Measurements from ENCODE around the gene CST1.
"Not testable (repeated sequence)": the region's sequence is repeated elsewhere in the genome, so short reads cannot be mapped to it uniquely, and the experiment has no call there.

CST1 gene

DNA sequence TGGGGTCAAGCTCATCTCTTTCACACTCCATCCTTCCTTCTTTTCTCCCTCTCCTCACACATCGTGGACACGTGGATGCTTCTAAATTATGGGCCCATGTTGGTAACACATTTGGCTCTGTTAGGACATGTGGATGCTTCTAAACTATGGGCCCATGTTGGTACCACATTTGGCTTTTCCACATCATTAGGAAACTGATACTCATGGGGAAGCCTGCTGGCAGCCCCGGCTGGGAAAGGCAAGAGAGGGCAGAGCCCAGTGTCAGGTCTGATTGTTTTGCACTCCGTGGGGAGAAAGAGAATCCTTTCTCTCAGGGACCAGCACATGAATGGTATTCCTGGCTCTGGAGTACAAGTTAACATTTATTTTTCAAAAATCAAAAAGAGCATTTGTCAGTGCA, 4.0 kb upstream of the CST1 start:
- no peak overlapping the region for H3K4me2 ChIP-seq
- no peak overlapping the region for H3K27ac ChIP-seq
- TF ChIP-seq Cebpa-rat (IDR thresholded peaks at IDR 0.05), result no peak

DNA sequence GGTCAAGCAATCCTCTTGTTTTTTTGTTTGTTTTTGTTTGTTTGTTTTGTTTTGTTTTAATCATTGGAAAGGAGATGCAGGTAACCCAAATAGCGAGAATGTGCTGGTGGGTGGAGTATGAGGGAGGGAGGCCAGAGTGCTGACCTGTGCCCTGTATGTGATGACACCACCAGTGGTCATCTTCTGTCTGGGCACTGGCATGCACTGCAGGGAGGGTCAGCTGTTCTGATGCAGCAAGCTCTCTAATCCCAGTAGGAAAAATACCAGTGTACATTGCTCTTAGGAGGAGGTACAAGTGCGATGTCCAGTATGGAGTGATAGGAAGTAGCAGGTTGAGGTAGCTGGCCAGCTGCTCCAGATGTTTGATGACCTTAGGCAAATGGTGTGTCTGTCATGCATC, 2.9 kb upstream of the CST1 start:
- Histone ChIP-seq H3K9ac (no peak overlapping the region), H3K27me3 (no peaks in the 10 kb centered on the region), H3K27ac (no peak overlapping the region), H3K4me2 (no peak overlapping the region), H4K20me1 (no peaks in the 10 kb centered on the region), H3K4me1 (peaks cover 9% of the 10 kb centered on the region), H3K36me3 (no peaks in the 10 kb centered on the region), H3K9me3 (no peaks in the 10 kb centered on the region), H3K4me3 (no peak overlapping the region)
- TF ChIP-seq Cebpa-rat (IDR thresholded peaks at IDR 0.05), result no peak

More for the DNA sequence above, 4.0 kb upstream of the CST1 start:
- no peak overlapping the region for H3K9ac ChIP-seq
- H4K20me1 ChIP-seq, result no peaks in the 10 kb centered on the region
- no peaks in the 10 kb centered on the region for H3K27me3 ChIP-seq
- no peak overlapping the region for H3K4me3 ChIP-seq
- peaks cover 6% of the 10 kb centered on the region for H3K4me1 ChIP-seq
- H3K36me3 ChIP-seq, result no peaks in the 10 kb centered on the region
- H3K9me3 ChIP-seq, result no peaks in the 10 kb centered on the region

DNA sequence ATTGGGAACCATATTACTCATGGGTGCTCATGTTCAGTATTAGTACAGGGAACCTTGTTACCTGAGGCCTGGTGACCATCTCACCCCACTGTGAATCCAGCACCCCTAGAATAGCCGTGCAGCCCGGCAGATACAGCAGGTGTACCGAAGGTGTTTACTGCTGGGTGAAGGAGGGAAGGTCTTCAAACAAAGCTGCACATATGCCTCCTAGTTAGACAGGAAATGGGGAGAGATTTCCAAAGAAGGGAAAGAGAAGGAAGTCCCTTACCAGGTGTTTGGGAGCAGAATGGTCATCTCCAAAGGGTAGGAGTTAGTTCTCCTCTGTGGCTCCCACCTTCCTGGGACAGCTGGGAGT, 2.4 kb upstream of the CST1 start:
- Histone ChIP-seq H3K27me3 (no peaks in the 10 kb centered on the region), H3K9ac (no peak overlapping the region), H3K9me3 (no peaks in the 10 kb centered on the region), H3K27ac (no peak overlapping the region), H3K36me3 (no peaks in the 10 kb centered on the region), H4K20me1 (no peaks in the 10 kb centered on the region), H3K4me3 (no peak overlapping the region), H3K4me2 (no peak overlapping the region), H3K4me1 (peaks cover 9% of the 10 kb centered on the region)
- TF ChIP-seq Cebpa-rat (IDR thresholded peaks at IDR 0.05), result no peak

DNA sequence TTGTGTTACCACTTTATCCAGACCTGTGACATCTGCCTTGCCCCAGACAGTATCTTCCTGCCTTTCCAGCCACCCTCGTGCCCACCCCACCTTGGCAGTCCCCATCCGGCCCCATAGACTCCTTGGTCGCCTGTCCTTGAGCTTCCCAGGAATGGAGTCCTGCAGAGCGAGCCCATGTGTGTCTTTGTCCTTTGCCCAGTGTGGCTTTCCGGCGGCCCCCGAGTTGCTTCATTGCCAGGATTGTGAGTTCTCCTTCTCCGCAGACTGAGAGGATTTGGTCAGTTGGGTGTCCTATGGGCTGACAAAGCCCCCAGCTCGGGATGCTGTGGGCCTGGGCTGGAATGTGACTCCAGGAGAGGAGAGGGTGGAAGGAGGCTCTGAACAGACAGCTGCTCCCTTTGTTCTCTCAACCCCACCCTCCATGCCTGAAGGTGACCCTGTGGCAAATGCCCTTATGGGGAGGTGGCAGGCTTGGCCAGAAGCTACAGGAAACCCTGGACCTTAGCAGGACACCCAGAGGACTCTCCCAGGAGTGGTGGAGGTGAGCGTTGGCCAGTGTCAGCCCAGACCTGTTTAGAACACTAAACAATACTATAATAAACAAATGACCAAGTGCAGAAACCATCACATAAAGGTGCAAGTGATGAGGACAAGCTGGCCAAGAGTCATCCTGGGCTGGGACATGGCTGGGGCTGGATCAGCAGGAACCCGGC, 1.9 kb upstream of the CST1 start:
- Histone ChIP-seq H3K4me3 (no peak overlapping the region), H3K27me3 (no peaks in the 10 kb centered on the region)

DNA sequence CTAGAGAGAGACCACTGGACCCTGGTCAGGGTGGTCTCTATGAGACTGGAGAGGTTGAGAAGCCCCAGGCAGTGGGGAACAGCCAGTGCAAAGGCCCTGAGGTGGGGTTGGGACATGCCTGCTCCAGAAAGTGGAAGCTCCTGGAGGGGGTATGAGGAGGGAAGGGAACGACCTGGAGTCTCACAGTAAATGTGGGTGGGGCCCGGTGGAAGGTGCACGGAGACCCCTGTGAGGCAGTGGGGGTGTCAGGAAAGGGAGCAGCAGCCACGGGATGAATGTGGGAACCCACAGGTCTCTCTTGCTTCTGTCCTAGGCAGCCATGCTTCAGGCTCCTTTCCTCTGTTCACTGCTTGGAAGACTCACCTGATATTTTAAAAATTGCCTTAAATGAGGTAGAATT, 1.3 kb upstream of the CST1 start:
- H3K9me3 ChIP-seq, result no peaks in the 10 kb centered on the region
- H3K4me2 ChIP-seq, result no peak overlapping the region
- peaks cover 9% of the 10 kb centered on the region for H3K4me1 ChIP-seq
- no peak overlapping the region for H3K9ac ChIP-seq
- no peaks in the 10 kb centered on the region for H3K36me3 ChIP-seq
- no peak for TF ChIP-seq Cebpa-rat (IDR thresholded peaks at IDR 0.05)
- no peak overlapping the region for H3K4me3 ChIP-seq
- H4K20me1 ChIP-seq, result no peaks in the 10 kb centered on the region
- no peak overlapping the region for H3K27ac ChIP-seq
- no peaks in the 10 kb centered on the region for H3K27me3 ChIP-seq

More for the DNA sequence above, 1.9 kb upstream of the CST1 start:
- Histone ChIP-seq H3K9me3 (no peaks in the 10 kb centered on the region), H3K27ac (no peak overlapping the region), H3K4me2 (no peak overlapping the region), H4K20me1 (no peaks in the 10 kb centered on the region), H3K36me3 (no peaks in the 10 kb centered on the region), H3K9ac (no peak overlapping the region), H3K4me1 (peaks cover 9% of the 10 kb centered on the region)
- TF ChIP-seq Cebpa-rat (IDR thresholded peaks at IDR 0.05), result no peak

DNA sequence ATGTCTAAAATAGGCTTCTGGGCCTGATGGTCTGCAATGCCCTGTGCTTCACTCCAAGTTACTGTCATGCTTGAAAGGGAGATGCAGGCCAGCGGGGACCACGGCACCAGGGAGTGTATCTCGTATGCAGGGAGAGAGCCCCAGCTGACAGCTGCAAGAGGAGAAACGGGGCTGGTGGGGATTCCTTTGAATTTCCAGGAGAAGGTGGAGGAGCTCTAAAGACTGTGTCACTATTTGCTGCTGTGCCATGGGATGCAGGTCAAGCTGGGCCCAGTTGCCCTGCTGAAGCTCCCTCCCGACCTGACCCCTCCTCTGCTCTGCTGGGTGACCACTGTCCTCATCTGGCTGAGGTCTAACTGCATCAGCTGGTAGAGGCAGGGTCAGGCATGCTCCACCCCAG, 989 bp downstream of the CST1 start:
- Histone ChIP-seq H3K4me1 (peaks cover 9% of the 10 kb centered on the region), H3K36me3 (no peaks in the 10 kb centered on the region), H4K20me1 (no peaks in the 10 kb centered on the region), H3K27ac (no peak overlapping the region), H3K9me3 (no peaks in the 10 kb centered on the region), H3K27me3 (no peaks in the 10 kb centered on the region), H3K4me3 (no peak overlapping the region), H3K4me2 (0 out of 2 replicates have a peak overlapping the region, but pooled peaks have one; percentile 7), H3K9ac (no peak overlapping the region)
- no peak for TF ChIP-seq Cebpa-rat (IDR thresholded peaks at IDR 0.05)

DNA sequence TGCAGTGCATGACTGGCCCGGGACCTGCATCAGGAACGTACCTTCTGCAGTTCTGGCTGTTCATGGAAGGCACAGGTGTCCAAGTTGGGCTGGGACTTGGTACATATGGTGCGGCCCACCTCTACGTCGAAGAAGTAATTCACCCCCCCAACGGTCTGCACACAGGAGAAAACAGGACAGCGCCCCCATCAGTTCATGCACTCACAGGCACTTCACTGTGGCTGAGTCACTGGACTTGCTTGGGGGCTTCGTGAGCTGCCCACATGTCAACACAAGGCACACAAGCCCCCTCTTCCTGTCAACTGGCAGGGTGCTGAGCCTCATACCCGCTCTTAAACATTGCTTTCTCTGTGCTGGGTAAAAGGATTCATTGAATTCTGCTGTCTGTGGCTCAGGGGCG, 1.8 kb downstream of the CST1 start:
- not testable (repeated sequence) for H3K36me3 ChIP-seq, H3K4me1 ChIP-seq, H3K9ac ChIP-seq, H3K4me3 ChIP-seq, H4K20me1 ChIP-seq, H3K9me3 ChIP-seq, H3K27me3 ChIP-seq, H3K27ac ChIP-seq, H3K4me2 ChIP-seq

DNA sequence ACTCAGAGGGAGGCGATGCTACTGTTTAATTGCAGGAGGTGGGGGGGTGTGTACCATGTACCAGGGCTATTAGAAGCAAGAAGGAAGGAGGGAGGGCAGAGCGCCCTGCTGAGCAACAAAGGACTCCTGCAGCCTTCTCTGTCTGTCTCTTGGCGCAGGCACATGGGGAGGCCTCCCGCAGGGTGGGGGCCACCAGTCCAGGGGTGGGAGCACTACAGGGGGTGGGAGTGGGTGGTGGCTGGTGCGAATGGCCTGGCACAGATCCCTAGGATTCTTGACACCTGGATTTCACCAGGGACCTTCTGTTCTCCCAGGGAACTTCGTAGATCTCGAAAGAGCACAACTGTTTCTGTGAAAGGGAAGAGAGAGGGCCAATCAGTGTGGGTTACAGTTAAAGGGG, 3.2 kb downstream of the CST1 start:
- not testable (repeated sequence) for H3K9ac ChIP-seq, H3K36me3 ChIP-seq, H3K4me1 ChIP-seq, H3K9me3 ChIP-seq, H3K27ac ChIP-seq, H3K27me3 ChIP-seq, H3K4me3 ChIP-seq, H4K20me1 ChIP-seq, H3K4me2 ChIP-seq

DNA sequence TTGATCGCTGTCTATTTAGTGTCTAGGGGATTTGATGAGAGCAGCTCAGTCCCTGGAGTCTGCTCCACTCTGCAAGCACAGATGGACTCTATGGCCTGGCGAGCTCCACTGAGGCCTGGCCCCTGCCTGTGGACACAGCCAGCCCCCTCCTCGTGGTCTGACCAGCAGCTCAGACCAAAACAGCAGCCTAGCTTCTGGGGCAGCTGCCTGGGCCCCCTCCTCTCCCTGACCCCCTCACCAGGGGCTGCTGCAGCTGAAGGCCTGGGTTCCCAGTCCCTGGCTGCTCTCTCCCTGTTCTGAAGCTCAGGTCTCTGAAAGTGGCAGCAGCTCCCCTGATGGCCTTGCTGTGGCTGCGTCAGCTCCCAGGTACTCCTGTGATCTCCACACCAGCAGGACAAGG, 3.6 kb downstream of the CST1 start:
- not testable (repeated sequence) for H3K4me3 ChIP-seq, H3K4me2 ChIP-seq, H4K20me1 ChIP-seq, H3K4me1 ChIP-seq, H3K27me3 ChIP-seq, H3K9ac ChIP-seq, H3K9me3 ChIP-seq, H3K36me3 ChIP-seq, H3K27ac ChIP-seq

DNA sequence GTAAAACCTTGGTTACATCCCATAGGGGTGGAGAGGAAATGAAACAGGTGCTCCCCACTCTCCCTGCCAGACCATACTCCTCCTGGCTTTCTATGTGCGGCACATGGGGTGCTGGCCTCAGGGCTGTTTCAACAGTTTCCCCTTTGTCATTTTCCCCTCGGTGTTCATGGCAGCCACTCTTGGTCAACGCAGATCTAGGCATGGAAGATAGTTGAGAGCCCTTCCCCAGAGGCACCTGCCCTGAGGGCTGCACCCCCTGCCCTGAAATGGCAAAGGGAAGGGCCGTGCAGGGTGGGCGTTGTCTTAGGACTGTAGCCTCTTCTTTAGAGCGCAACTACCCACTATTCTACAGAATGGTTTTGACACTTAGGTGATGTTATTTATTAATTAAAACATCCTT, 4.4 kb downstream of the CST1 start:
- H3K9ac ChIP-seq, result no peak overlapping the region
- no peaks in the 10 kb centered on the region for H4K20me1 ChIP-seq
- H3K36me3 ChIP-seq, result no peaks in the 10 kb centered on the region
- TF ChIP-seq Cebpa-rat (IDR thresholded peaks at IDR 0.05), result no peak
- H3K4me2 ChIP-seq, result no peak overlapping the region
- no peak overlapping the region for H3K27ac ChIP-seq
- no peaks in the 10 kb centered on the region for H3K27me3 ChIP-seq
- H3K4me1 ChIP-seq, result peaks cover 9% of the 10 kb centered on the region
- H3K9me3 ChIP-seq, result no peaks in the 10 kb centered on the region
- H3K4me3 ChIP-seq, result no peak overlapping the region

DNA sequence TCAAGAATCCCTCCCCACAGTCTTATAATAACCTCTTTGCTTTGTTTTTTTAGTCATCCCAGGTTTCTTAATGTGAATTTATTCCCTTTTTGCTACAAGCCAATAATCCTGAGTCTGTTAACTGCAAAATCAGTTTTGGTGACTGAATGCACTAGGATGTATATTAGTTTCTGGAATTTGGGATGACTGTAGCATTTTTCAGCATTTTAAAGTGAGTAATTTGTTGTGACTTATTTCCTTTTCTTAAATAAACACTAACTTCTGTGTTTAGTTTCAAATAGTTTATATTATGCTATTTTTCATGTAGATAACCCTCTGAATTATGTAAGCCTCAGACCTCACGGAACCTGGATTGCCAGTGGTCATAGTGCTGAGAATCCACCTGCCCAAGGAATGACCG, 5.5 kb downstream of the CST1 start:
- Histone ChIP-seq H3K4me2 (no peak overlapping the region), H4K20me1 (no peaks in the 10 kb centered on the region), H3K9ac (no peak overlapping the region), H3K9me3 (no peaks in the 10 kb centered on the region), H3K36me3 (no peaks in the 10 kb centered on the region), H3K27me3 (no peaks in the 10 kb centered on the region), H3K4me3 (no peak overlapping the region), H3K4me1 (peaks cover 8% of the 10 kb centered on the region), H3K27ac (no peak overlapping the region)
- no peak for TF ChIP-seq Cebpa-rat (IDR thresholded peaks at IDR 0.05)
